Endothelial cell of umbilical vein (primary cell): ENCODE data around the gene CTNND2. TPM values are rescaled to one million over a fixed set of nuclear protein-coding genes. Genes with fewer than 3 reads are reported as not detected.

Experiments
- BruUV-seq: library from RNA; stranded (reverse); fragments of 400-500 nt; replicated peaks from 2 replicates; lab custom pipeline; 2021; lab: Mats Ljungman, UMichigan
- CTCF ChIA-PET: fragments of 300-600, 350-600 bp; sonication (Branson Sonifier 250); formaldehyde crosslinking; loops from one replicate; lab custom pipeline; 2021; ENCODE audit warnings: antibody characterized with exemption, inconsistent platforms; lab: Charles Lee
- POLR2A ChIA-PET: fragments of 300-600, 350-600 bp; sonication (Branson Sonifier 250); formaldehyde crosslinking; loops from one replicate; lab custom pipeline; 2021; ENCODE audit warnings: antibody characterized with exemption, inconsistent platforms; lab: Charles Lee
- DNase-seq: peaks from one replicate; pipeline ENCODE4 v3.0.0-alpha.2; 2011; ENCODE audit warnings: low read depth, low spot score
- FAIRE-seq: peaks from 2 replicates; lab custom pipeline; 2011; peaks lifted over from hg19 to GRCh38; lab: Jason Lieb, UNC
- H2AFZ ChIP-seq: 2 replicates; pipeline ENCODE4 v1.6.0; 2012; ENCODE audit warnings: low read depth, low read length, control low read depth, inconsistent platforms
- H3K27ac ChIP-seq: 2 replicates; pipeline ENCODE4 v1.5.1; 2011; ENCODE audit warnings: low read depth, mild to moderate bottlenecking, control low read depth, low read length, moderate library complexity; ENCODE audit not compliant: insufficient read depth
- H3K27me3 ChIP-seq, 2 experiments: 2 replicates each; pipeline versions ENCODE4 v1.6.0 to v1.6.1; 2011; ENCODE audit warnings: low read length in 2 of 2, mixed read lengths in 1 of 2; ENCODE audit not compliant: control insufficient read depth in 2 of 2, insufficient read depth in 2 of 2
- H3K36me3 ChIP-seq, 2 experiments: 2 replicates in 1 of 2; 3 replicates in 1 of 2; pipeline ENCODE4 v1.5.1; 2011; ENCODE audit warnings: low read length in 2 of 2, mild to moderate bottlenecking in 1 of 2, moderate library complexity in 1 of 2; ENCODE audit not compliant: control insufficient read depth in 2 of 2, insufficient read depth in 2 of 2; ENCODE audit errors: extremely low read depth in 1 of 2
- H3K4me1 ChIP-seq: 3 replicates; pipeline ENCODE4 v1.5.1; 2011; ENCODE audit warnings: mild to moderate bottlenecking, low read length; ENCODE audit not compliant: control insufficient read depth, insufficient read depth; ENCODE audit errors: extremely low read depth
- H3K4me2 ChIP-seq: 2 replicates; pipeline ENCODE4 v1.6.1; 2011; ENCODE audit warnings: low read length, control low read depth, mixed read lengths; ENCODE audit not compliant: insufficient read depth
- H3K4me3 ChIP-seq, 3 experiments: fragments of 200-600 bp in 1 of 3; sonication (generic), shearing (Covaris generic) in 1 of 3; replicated peaks in 1 of 3; 2 replicates each; pipeline ENCODE4 v1.5.1; 2011 to 2016; ENCODE audit warnings: control low read depth in 3 of 3, low read length in 3 of 3, mild to moderate bottlenecking in 2 of 3, inconsistent platforms in 1 of 3, low read depth in 1 of 3, moderate library complexity in 1 of 3; ENCODE audit not compliant: insufficient read depth in 1 of 3
- H3K79me2 ChIP-seq: 2 replicates; pipeline ENCODE4 v1.6.0; 2012; ENCODE audit warnings: low read length, inconsistent platforms; ENCODE audit not compliant: control insufficient read depth, insufficient read depth
- H3K9ac ChIP-seq: replicated peaks from 2 replicates; pipeline ENCODE3; 2011; ENCODE audit warnings: low read length, control low read depth; ENCODE audit not compliant: insufficient read depth; ENCODE audit errors: extremely low read depth
- H3K9me1 ChIP-seq: replicated peaks from 3 replicates; pipeline ENCODE4 v1.6.0; 2011; ENCODE audit warnings: mild to moderate bottlenecking, low read length; ENCODE audit not compliant: control insufficient read depth, insufficient read depth; ENCODE audit errors: extremely low read depth
- H3K9me3 ChIP-seq: replicated peaks from 2 replicates; pipeline ENCODE4 v1.5.1; 2012; ENCODE audit warnings: low read length, inconsistent platforms; ENCODE audit not compliant: control insufficient read depth, insufficient read depth
- H4K20me1 ChIP-seq: replicated peaks from 2 replicates; pipeline ENCODE3; 2011; ENCODE audit warnings: mild to moderate bottlenecking, low read length; ENCODE audit not compliant: control insufficient read depth, insufficient read depth; ENCODE audit errors: extremely low read depth
- CTCF ChIP-seq, 2 donors: IDR thresholded peaks; 1 replicate in 1 of 2; 2 replicates in 1 of 2; pipeline ENCODE4 v1.5.1; 2011; ENCODE audit warnings: low read length in 2 of 2, mild to moderate bottlenecking in 2 of 2, moderate library complexity in 2 of 2, control low read depth in 1 of 2, inconsistent platforms in 1 of 2, low read depth in 1 of 2; ENCODE audit not compliant: insufficient read depth in 1 of 2; ENCODE audit errors: extremely low read depth in 1 of 2
- EZH2 ChIP-seq: IDR thresholded peaks from 2 replicates; pipeline ENCODE4 v1.6.1; 2012; ENCODE audit warnings: borderline replicate concordance, low read depth, mild to moderate bottlenecking, moderate library complexity, low read length, inconsistent platforms; ENCODE audit not compliant: severe bottlenecking
- FOS ChIP-seq: IDR thresholded peaks from 2 replicates; pipeline ENCODE4 v1.6.1; 2011; ENCODE audit warnings: mild to moderate bottlenecking, low read length, moderate library complexity, borderline replicate concordance; ENCODE audit not compliant: insufficient read depth
- MYC ChIP-seq: IDR thresholded peaks from one replicate; pipeline ENCODE4 v1.6.1; 2011; ENCODE audit warnings: mild to moderate bottlenecking, low read depth, low read length
- POLR2AphosphoS5 ChIP-seq: IDR thresholded peaks from 2 replicates; pipeline ENCODE4 v1.6.1; 2012; ENCODE audit warnings: low read depth, mild to moderate bottlenecking, control low read depth, low read length, moderate library complexity; ENCODE audit not compliant: insufficient read depth
- dilution Hi-C: fragments of 300-500 bp; cut with MboI; formaldehyde crosslinking; loops from one replicate; pipeline ENCODE4 v1.15.0; 2019; ENCODE audit warnings: low sequenced_read_pairs; ENCODE audit not compliant: extremely low pct_ligation_motif_present
- intact Hi-C: fragments of 100-400 bp; cut with micrococcal nuclease; formaldehyde crosslinking; loops from one replicate; pipeline ENCODE4 v1.10.0; 2022
- polyA plus RNA-seq, 4 experiments: library from polyadenylated mRNA; depleted of rRNA in 3 of 4; stranded (reverse) in 3 of 4; unstranded in 1 of 4; fragments of >200 nt; gene quantifications; 2 replicates each; pipeline versions ENCODE4 v1.2.1 to v1.2.3, GENCODE V29; 2011 to 2012; ENCODE audit warnings: missing spikeins in 1 of 4
- total RNA-seq: library from RNA; stranded (reverse); gene quantifications from 2 replicates; pipeline ENCODE4 v1.2.3, GENCODE V29; 2021

The CTNND2 gene
- total and polyA plus RNA-seq, 2 donors (not counting 3 experiments of a cell fraction or from before 2014, with no cell fraction given): not detected

- no peak for TF ChIP-seq CTCF (IDR thresholded peaks at IDR 0.05; ENCODE audit: extremely low read depth in 1 of 2, insufficient read depth in 1 of 2, low read depth in 1 of 2, low read length in 2 of 2)
- no peak for TF ChIP-seq EZH2
- TF ChIP-seq MYC: no peak
- no peak for TF ChIP-seq POLR2AphosphoS5
- no peak for TF ChIP-seq FOS
- intact Hi-C loops: no loop called here
- Histone ChIP-seq H3K4me3 (no peak overlapping the region), H2AFZ (no peak overlapping the region), H3K27ac (no peak overlapping the region), H3K9me1 (no peaks in the 10 kb centered on the region), H3K9ac (no peak overlapping the region), H3K36me3 (no peaks in the 10 kb centered on the region), H3K4me2 (no peak overlapping the region), H3K4me1 (no peaks in the 10 kb centered on the region), H3K9me3 (no peaks in the 10 kb centered on the region), H3K79me2 (no peaks in the 10 kb centered on the region), H3K27me3 (no peaks in the 10 kb centered on the region), H4K20me1 (no peaks in the 10 kb centered on the region)
- no TSS peak for BruUV-seq
- DNase-seq: no peak
- dilution Hi-C loops: no loop called here
- no peak for FAIRE-seq
- CTCF ChIA-PET: no interaction called here
- POLR2A ChIA-PET: no interaction called here
Measured at GRCh38 chr5:11166923-11167322, 737.3 kb downstream of the CTNND2 start.
